VCaP (cell line): ENCODE measurements around the gene DGKD.

Experiments
- H3K27ac ChIP-seq: fragments of 450-650 bp; 2 replicates; pipeline ENCODE4 v1.5.1; 2017
- TF ChIP-seq, protein P1 (sequence below): fragments of 450-650 bp; conservative IDR thresholded peaks from 2 replicates; pipeline ENCODE4 v1.5.1; 2017; ENCODE audit warnings: mild to moderate bottlenecking, moderate library complexity

DGKD gene

DNA sequence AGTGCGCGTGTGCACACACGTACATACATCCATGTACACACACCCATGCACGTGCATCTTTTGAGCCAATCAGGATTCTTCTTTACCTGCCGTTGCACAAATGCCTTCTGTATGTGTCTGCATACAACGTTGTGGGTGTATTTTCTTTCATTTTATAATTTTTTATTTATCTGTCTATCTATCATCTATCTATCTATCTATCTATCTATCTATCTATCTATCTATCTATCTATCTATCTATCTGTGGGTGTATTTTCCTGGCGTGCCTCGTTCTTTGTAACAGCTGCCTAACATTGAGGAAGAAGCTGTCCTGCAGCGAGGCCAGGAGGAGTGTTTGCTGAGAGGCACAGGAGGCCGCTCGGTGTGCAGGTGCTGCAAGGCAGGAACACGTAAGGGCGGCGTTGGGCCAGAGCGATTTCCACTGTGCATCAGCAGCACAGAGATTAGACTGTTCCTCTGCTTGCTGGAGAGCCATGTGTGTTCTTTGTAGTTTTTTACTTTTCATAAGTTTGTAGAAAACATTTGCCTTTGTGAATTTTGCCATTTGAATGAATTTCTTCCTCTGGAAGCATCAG, 84.4 kb downstream of the DGKD start:
- H3K27ac ChIP-seq: no peak overlapping the region
- TF ChIP-seq, protein P1, sequence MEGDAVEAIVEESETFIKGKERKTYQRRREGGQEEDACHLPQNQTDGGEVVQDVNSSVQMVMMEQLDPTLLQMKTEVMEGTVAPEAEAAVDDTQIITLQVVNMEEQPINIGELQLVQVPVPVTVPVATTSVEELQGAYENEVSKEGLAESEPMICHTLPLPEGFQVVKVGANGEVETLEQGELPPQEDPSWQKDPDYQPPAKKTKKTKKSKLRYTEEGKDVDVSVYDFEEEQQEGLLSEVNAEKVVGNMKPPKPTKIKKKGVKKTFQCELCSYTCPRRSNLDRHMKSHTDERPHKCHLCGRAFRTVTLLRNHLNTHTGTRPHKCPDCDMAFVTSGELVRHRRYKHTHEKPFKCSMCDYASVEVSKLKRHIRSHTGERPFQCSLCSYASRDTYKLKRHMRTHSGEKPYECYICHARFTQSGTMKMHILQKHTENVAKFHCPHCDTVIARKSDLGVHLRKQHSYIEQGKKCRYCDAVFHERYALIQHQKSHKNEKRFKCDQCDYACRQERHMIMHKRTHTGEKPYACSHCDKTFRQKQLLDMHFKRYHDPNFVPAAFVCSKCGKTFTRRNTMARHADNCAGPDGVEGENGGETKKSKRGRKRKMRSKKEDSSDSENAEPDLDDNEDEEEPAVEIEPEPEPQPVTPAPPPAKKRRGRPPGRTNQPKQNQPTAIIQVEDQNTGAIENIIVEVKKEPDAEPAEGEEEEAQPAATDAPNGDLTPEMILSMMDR: no peak

DNA sequence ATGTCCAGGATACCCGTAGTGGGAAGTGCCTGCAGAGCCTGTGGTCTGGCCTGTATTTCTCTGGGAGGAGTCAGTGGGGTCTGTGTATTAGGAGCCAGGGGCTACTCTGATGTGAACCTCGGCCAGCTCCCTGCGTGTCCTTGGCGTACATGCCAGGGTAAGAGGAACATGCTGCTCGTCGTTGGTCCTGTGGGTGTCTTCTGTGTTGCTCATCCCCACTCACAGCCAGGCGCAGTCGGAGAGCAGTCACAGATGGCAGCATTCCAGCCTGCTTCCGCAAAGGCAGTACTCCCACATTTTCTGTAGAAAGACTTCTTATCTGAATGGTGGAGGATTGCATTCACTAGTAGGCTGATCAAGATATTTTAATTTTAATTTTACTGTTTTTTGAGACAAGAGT, 84.9 kb downstream of the DGKD start:
- TF ChIP-seq, protein P1: no peak
- H3K27ac ChIP-seq: no peak overlapping the region

DNA sequence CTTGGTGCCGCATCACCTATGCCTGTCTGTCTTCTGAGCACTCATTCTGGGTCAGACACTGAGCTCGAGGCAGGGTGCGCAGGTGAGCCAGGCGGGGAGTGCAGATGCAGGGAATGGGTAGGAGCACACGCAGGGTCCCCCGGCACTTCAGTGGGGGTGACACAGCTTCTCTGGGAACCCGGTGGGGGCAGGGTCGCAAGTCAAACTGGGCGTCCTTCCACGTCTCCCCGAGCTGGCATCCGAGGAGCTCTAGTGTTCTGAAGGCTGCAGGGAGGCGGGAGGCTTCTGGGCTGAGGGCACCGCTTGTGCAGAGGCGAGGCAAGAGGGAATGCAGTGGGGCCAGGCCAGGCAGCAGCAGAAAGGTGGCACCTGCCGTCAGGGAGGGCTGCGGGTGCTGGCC, 86.0 kb downstream of the DGKD start:
- no peak overlapping the region for H3K27ac ChIP-seq
- TF ChIP-seq, protein P1: no peak

DNA sequence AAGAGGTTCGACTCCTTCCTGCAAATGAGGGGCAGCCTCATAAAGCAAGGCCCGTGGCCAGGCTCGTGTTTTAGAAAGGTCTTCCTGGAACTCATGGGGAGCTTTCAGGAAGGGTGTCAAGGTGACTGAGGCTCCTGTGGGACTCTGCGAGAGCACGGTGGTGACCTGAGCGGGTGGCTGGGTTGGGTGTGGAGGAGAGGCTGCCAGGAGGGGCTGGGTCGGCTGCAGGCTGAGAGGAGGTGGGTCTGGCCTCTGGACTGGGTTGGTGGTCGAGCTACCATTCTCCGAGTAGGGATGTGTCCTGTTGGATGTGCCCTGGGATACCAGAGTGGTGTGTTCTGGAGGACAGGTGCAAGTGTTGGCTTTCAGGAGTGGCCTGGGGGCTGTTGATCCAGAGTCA, 86.4 kb downstream of the DGKD start:
- H3K27ac ChIP-seq: no peak overlapping the region
- TF ChIP-seq, protein P1: no peak

DNA sequence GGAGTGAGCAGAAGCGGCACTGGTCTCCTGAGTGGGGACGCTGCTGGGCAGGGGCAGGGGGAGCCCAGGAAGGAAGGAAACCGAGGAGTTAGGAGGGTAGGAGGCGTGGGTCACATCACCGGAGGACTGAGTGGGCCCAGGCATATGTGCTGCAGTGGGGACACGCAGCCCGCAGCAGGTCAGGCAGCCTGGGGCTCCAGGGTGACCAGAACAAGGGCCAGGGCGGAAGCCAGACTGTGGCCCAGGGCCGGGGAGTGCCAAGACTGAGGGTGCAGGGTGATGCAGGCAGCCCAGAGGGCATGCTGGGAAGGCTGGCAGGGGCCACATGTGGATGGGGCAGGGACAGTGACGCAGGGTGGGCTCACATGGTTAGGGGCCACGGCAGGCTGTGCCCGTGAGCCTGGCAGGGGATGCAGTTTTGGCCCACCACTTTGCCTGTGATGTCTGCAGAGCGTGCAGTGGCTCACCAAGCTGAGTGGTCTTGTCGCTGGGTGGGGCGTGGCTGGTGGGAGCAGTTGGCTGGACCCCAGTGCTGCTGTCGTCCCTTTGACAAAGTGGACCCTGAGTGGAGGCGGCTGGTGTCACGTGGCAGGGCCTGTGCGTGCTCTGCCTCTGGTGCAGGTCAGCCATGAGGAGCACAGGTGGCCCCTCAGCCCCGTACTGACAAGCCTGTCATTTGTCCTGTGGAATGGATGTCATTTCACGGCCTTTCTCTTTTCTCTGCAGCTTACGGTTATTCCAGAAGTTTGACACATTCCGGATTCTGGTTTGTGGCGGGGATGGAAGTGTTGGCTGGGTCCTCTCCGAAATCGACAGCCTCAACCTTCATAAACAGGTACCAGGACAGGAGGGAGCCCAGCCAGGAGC, 87.1 kb downstream of the DGKD start:
- TF ChIP-seq, protein P1: no peak
- H3K27ac ChIP-seq: no peak overlapping the region

DNA sequence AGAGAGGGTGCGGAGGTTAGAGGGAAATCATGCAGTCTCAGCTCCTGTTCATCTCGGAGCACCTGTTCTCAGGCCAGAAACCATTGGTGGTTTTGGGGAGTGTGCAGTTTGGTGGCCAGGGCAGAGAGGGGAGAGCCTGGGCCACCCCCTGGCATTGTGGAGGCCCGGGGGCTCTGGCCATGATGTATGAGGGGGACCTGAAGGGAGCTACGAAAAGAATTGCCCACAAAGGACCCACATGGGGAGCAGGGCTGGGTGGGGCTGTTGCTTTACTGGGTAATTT, 87.7 kb downstream of the DGKD start:
- H3K27ac ChIP-seq: no peak overlapping the region
- TF ChIP-seq, protein P1: no peak

DNA sequence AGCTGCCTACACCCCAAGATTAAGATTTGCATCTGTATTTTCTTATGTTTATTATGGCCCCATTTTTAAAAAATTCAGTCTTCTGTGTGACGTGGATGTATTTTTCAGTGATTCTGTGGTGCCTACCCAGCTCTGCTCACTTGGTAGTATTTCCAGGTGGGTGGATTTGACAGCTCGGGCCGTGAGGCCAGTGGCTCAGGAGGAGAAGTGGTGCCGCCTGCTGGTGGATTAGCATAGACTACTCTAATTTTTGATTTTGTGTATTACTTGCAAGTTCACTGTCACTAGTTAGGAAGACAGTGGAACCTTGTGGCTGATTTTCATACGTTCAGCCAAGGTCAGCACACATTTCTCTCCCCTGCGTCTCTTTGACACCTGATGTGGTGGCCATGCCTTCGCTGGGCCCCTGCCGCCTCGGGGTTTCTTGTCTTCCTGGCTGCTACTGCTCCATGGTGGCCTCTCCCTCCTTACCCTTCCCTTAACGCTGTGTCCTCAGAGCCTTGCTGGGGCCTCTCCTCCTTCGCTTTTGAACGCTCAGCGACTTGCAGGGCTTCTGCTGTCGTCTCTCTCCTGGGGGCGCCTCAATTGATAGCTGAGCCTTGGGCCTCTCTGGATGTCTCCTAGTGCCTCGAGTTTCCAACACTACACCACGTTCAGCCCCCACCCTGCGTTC, 89.4 kb downstream of the DGKD start:
- H3K27ac ChIP-seq: no peak overlapping the region
- TF ChIP-seq, protein P1: peak; percentile 89
